ENCODE data around the gene C9orf50.

Gene C9orf50

GRCh38 chr9:129635099-129636065 is 14.5 kb upstream of the C9orf50 start:
- Histone ChIP-seq H2AFZ (ENCODE audit: low read depth, low read length, severe bottlenecking) (no peak overlapping the region), H3K27me3 (ENCODE audit: low read length) (no peaks in the 10 kb centered on the region), H3K27ac (ENCODE audit: low read depth, low read length) (no peak overlapping the region), H3K9ac (ENCODE audit: low read length) (no peak overlapping the region), H3K9me3 (ENCODE audit: insufficient read depth, low read length) (no peaks in the 10 kb centered on the region), H4K20me1 (ENCODE audit: low read depth, low read length) (0 out of 2 replicates have a peak, but pooled peaks cover 3% of the 10 kb centered on the region), H3K4me3 (ENCODE audit: insufficient read depth, low read length, poor library complexity, severe bottlenecking) (no peak overlapping the region), H3K79me2 (ENCODE audit: insufficient read depth, low read length) (peaks cover 47% of the 10 kb centered on the region), H3K9me2 (replicated peaks; ENCODE audit: insufficient read depth, low read length) (no peaks in the 10 kb centered on the region), H3F3A (ENCODE audit: insufficient read depth) (no peaks in the 10 kb centered on the region), H3K4me2 (ENCODE audit: low read depth, low read length, poor library complexity, severe bottlenecking) (no peak overlapping the region), H3K36me3 (ENCODE audit: low read length) (no peaks in the 10 kb centered on the region)
- TF ChIP-seq, protein P1, sequence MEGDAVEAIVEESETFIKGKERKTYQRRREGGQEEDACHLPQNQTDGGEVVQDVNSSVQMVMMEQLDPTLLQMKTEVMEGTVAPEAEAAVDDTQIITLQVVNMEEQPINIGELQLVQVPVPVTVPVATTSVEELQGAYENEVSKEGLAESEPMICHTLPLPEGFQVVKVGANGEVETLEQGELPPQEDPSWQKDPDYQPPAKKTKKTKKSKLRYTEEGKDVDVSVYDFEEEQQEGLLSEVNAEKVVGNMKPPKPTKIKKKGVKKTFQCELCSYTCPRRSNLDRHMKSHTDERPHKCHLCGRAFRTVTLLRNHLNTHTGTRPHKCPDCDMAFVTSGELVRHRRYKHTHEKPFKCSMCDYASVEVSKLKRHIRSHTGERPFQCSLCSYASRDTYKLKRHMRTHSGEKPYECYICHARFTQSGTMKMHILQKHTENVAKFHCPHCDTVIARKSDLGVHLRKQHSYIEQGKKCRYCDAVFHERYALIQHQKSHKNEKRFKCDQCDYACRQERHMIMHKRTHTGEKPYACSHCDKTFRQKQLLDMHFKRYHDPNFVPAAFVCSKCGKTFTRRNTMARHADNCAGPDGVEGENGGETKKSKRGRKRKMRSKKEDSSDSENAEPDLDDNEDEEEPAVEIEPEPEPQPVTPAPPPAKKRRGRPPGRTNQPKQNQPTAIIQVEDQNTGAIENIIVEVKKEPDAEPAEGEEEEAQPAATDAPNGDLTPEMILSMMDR (IDR thresholded peaks at IDR 0.05; ENCODE audit: insufficient read depth, low read length, poor library complexity, severe bottlenecking): no peak
- no peak for TF ChIP-seq EZH2phosphoT487 (conservative IDR thresholded peaks at IDR 0.05; ENCODE audit: low read length)

- no peak overlapping the region for H2AFZ ChIP-seq (ENCODE audit: low read depth, low read length, severe bottlenecking)
- H3K4me2 ChIP-seq (ENCODE audit: low read depth, low read length, poor library complexity, severe bottlenecking): no peak overlapping the region
- no peaks in the 10 kb centered on the region for H3K27me3 ChIP-seq (ENCODE audit: low read length)
- no peaks in the 10 kb centered on the region for H3K9me3 ChIP-seq (ENCODE audit: insufficient read depth, low read length)
- no peaks in the 10 kb centered on the region for H3F3A ChIP-seq (ENCODE audit: insufficient read depth)
- H3K9me2 ChIP-seq (replicated peaks; ENCODE audit: insufficient read depth, low read length): no peaks in the 10 kb centered on the region
- no peak overlapping the region for H3K27ac ChIP-seq (ENCODE audit: low read depth, low read length)
- 0 out of 2 replicates have a peak, but pooled peaks cover 3% of the 10 kb centered on the region for H4K20me1 ChIP-seq (ENCODE audit: low read depth, low read length)
- peaks cover 52% of the 10 kb centered on the region for H3K79me2 ChIP-seq (ENCODE audit: insufficient read depth, low read length)
- no peak overlapping the region for H3K4me3 ChIP-seq (ENCODE audit: insufficient read depth, low read length, poor library complexity, severe bottlenecking)
- TF ChIP-seq, protein P1 (IDR thresholded peaks at IDR 0.05; ENCODE audit: insufficient read depth, low read length, poor library complexity, severe bottlenecking): no peak
- TF ChIP-seq EZH2phosphoT487 (conservative IDR thresholded peaks at IDR 0.05; ENCODE audit: low read length): no peak
- H3K36me3 ChIP-seq (ENCODE audit: low read length): no peaks in the 10 kb centered on the region
- no peak overlapping the region for H3K9ac ChIP-seq (ENCODE audit: low read length)
Measured at GRCh38 chr9:129633848-129634247, 12.9 kb upstream of the C9orf50 start.

- TF ChIP-seq, protein P1 (IDR thresholded peaks at IDR 0.05; ENCODE audit: insufficient read depth, low read length, poor library complexity, severe bottlenecking): no peak
- no peak for TF ChIP-seq EZH2phosphoT487 (conservative IDR thresholded peaks at IDR 0.05; ENCODE audit: low read length)
- Histone ChIP-seq H3K27ac (ENCODE audit: low read depth, low read length) (no peak overlapping the region), H3K4me2 (ENCODE audit: low read depth, low read length, poor library complexity, severe bottlenecking) (no peak overlapping the region), H3K9me3 (ENCODE audit: insufficient read depth, low read length) (no peaks in the 10 kb centered on the region), H3K9me2 (replicated peaks; ENCODE audit: insufficient read depth, low read length) (no peaks in the 10 kb centered on the region), H3K79me2 (ENCODE audit: insufficient read depth, low read length) (peaks cover 59% of the 10 kb centered on the region), H3K4me3 (ENCODE audit: insufficient read depth, low read length, poor library complexity, severe bottlenecking) (no peak overlapping the region), H2AFZ (ENCODE audit: low read depth, low read length, severe bottlenecking) (no peak overlapping the region), H3K9ac (ENCODE audit: low read length) (no peak overlapping the region), H3K27me3 (ENCODE audit: low read length) (no peaks in the 10 kb centered on the region), H3F3A (ENCODE audit: insufficient read depth) (no peaks in the 10 kb centered on the region), H3K36me3 (ENCODE audit: low read length) (no peaks in the 10 kb centered on the region), H4K20me1 (ENCODE audit: low read depth, low read length) (peaks cover 7% of the 10 kb centered on the region; the same call in 1 of the 2 replicates)
Measured at GRCh38 chr9:129633207-129633606, 12.3 kb upstream of the C9orf50 start.

Measured in SU-DHL-6 (cell line).